GM19043 (cell line): Measurements from ENCODE around the gene IFFO2.

Experiments used
- ATAC-seq: cut with Tn5 transposase; IDR thresholded peaks from one replicate; pipeline ENCODE4 v1.9.1; 2021; ENCODE audit warnings: low read depth; ENCODE audit not compliant: unreplicated experiment

IFFO2 gene

GRCh38 chr1:18922319-18922726 is 34.2 kb downstream of the IFFO2 start:
- no peak for ATAC-seq

GRCh38 chr1:18921516-18922251 is 34.8 kb downstream of the IFFO2 start:
- no peak for ATAC-seq

- ATAC-seq = no peak
These were observed 35.5 kb downstream of the IFFO2 start for GRCh38 chr1:18920931-18921330.

GRCh38 chr1:18919956-18920355 is 36.5 kb downstream of the IFFO2 start:
- no peak for ATAC-seq

GRCh38 chr1:18919197-18919905 is 37.1 kb downstream of the IFFO2 start:
- ATAC-seq = no peak

- ATAC-seq = no peak
These were observed 38.1 kb downstream of the IFFO2 start for GRCh38 chr1:18918417-18918816.

GRCh38 chr1:18917071-18917799 is 39.2 kb downstream of the IFFO2 start:
- no peak for ATAC-seq

GRCh38 chr1:18915341-18915740 is 41.1 kb downstream of the IFFO2 start:
- ATAC-seq = no peak

- ATAC-seq = no peak
These were observed 43.2 kb downstream of the IFFO2 start for GRCh38 chr1:18913065-18913835.

- no peak for ATAC-seq
These were observed 43.9 kb downstream of the IFFO2 start for GRCh38 chr1:18912550-18912949.

GRCh38 chr1:18908911-18909771 is 47.3 kb downstream of the IFFO2 start:
- no peak for ATAC-seq

- no peak for ATAC-seq
These were observed 48.3 kb downstream of the IFFO2 start for GRCh38 chr1:18907917-18908845.

GRCh38 chr1:18907021-18907916 is 49.2 kb downstream of the IFFO2 start:
- no peak for ATAC-seq

- no peak for ATAC-seq
These were observed 53.2 kb downstream of the IFFO2 start for GRCh38 chr1:18903291-18903756.

GRCh38 chr1:18902523-18903290 is 53.8 kb downstream of the IFFO2 start, which contains the start of gene ALDH4A1:
TSS of gene ALDH4A1 (minus strand) at chr1:18902555. CDS start at chr1:18902523, 32 bp downstream.
- peak; percentile 97 for ATAC-seq

GRCh38 chr1:18901952-18902522 is 54.4 kb downstream of the IFFO2 start:
- no peak for ATAC-seq
